DOHH2 (cell line): ENCODE data around the gene ABCB11.

Experiments
- H3F3A ChIP-seq: fragments of 200-600 bp; sonication (generic), shearing (Covaris generic); 2 replicates; pipeline ENCODE4 v1.6.0; 2016; ENCODE audit warnings: antibody characterized with exemption, mild to moderate bottlenecking; ENCODE audit not compliant: control insufficient read depth, insufficient read depth
- H3K27ac ChIP-seq: fragments of 200-600 bp; sonication (generic); 2 replicates; pipeline ENCODE4 v1.5.1; 2014; ENCODE audit warnings: low read depth, mild to moderate bottlenecking, low read length, moderate library complexity
- H3K27me3 ChIP-seq: fragments of 200-600 bp; sonication (generic); 2 replicates; pipeline ENCODE4 v1.6.1; 2014; ENCODE audit warnings: mild to moderate bottlenecking, low read length, mixed read lengths; ENCODE audit not compliant: control insufficient read depth
- H3K36me3 ChIP-seq: fragments of 200-600 bp; sonication (generic); 2 replicates; pipeline ENCODE4 v1.6.1; 2014; ENCODE audit warnings: mild to moderate bottlenecking, low read length, moderate library complexity, mixed read lengths; ENCODE audit not compliant: control insufficient read depth
- H3K4me1 ChIP-seq: fragments of 200-600 bp; sonication (generic); 2 replicates; pipeline ENCODE4 v1.6.1; 2014; ENCODE audit warnings: mild to moderate bottlenecking, low read length, mixed read lengths; ENCODE audit not compliant: control insufficient read depth
- H3K4me2 ChIP-seq: fragments of 200-600 bp; sonication (generic); 2 replicates; pipeline ENCODE4 v1.6.0; 2014; ENCODE audit warnings: mild to moderate bottlenecking, low read length, moderate library complexity
- H3K4me3 ChIP-seq: fragments of 200-600 bp; sonication (generic); 2 replicates; pipeline ENCODE4 v1.5.1; 2014; ENCODE audit warnings: mild to moderate bottlenecking, low read length, mixed read lengths
- H3K79me2 ChIP-seq: fragments of 200-600 bp; sonication (generic); 2 replicates; pipeline ENCODE4 v1.6.1; 2014; ENCODE audit warnings: mild to moderate bottlenecking, low read length, mixed read lengths; ENCODE audit not compliant: control insufficient read depth
- H3K9me2 ChIP-seq: fragments of 200-600 bp; sonication (generic); replicated peaks from 2 replicates; pipeline ENCODE4 v1.6.1; 2014; ENCODE audit warnings: mild to moderate bottlenecking, low read length, mixed read lengths; ENCODE audit not compliant: control insufficient read depth
- H3K9me3 ChIP-seq: fragments of 200-600 bp; sonication (generic); 2 replicates; pipeline ENCODE4 v1.6.1; 2014; ENCODE audit warnings: antibody characterized with exemption, low read length, mixed read lengths; ENCODE audit not compliant: control insufficient read depth, insufficient read depth
- H4K20me1 ChIP-seq: fragments of 200-600 bp; sonication (generic); 2 replicates; pipeline ENCODE4 v1.6.0; 2014; ENCODE audit warnings: low read depth, mild to moderate bottlenecking, antibody characterized with exemption, low read length, moderate library complexity; ENCODE audit not compliant: control insufficient read depth, insufficient read depth
- EZH2phosphoT487 ChIP-seq: fragments of 200-600 bp; sonication (generic); IDR thresholded peaks from 2 replicates; pipeline ENCODE4 v1.6.1; 2017; ENCODE audit warnings: borderline replicate concordance, mild to moderate bottlenecking, antibody characterized with exemption, low read length, moderate library complexity, mixed read lengths
- TF ChIP-seq, protein P1 (sequence below): fragments of 200-600 bp; sonication (generic); IDR thresholded peaks from one replicate; pipeline ENCODE4 v1.5.1; 2014; ENCODE audit warnings: antibody characterized with exemption, mild to moderate bottlenecking, low read depth, low read length; ENCODE audit not compliant: poor library complexity, severe bottlenecking

ABCB11 gene

DNA sequence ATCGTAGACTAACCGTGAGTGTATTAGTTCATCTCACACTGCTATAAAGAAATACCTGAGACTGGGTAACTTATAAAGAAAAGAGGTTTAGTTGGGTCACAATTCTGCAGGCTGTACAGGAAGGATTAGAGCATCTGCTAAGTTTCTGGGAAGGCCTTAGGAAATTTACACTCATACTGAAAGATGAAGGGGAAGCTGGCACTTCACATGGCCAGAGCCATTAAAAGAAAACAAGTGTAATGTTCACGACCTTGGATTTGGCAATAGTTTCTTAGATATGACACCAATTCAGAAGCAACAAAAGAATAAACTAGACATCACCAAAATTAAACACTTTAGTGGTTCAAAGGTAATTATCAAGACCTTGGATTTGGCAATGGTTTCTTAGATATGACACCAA, 23.8 kb downstream of the ABCB11 start:
- Histone ChIP-seq H3K4me1 (peaks cover 9% of the 10 kb centered on the region), H4K20me1 (no peaks in the 10 kb centered on the region), H3K9me3 (no peaks in the 10 kb centered on the region), H3K4me3 (no peak overlapping the region), H3K9me2 (no peaks in the 10 kb centered on the region), H3K4me2 (no peak overlapping the region), H3F3A (no peaks in the 10 kb centered on the region), H3K27me3 (no peaks in the 10 kb centered on the region), H3K27ac (no peak overlapping the region), H3K36me3 (no peaks in the 10 kb centered on the region), H3K79me2 (no peaks in the 10 kb centered on the region)
- no peak for TF ChIP-seq EZH2phosphoT487
- TF ChIP-seq, protein P1, sequence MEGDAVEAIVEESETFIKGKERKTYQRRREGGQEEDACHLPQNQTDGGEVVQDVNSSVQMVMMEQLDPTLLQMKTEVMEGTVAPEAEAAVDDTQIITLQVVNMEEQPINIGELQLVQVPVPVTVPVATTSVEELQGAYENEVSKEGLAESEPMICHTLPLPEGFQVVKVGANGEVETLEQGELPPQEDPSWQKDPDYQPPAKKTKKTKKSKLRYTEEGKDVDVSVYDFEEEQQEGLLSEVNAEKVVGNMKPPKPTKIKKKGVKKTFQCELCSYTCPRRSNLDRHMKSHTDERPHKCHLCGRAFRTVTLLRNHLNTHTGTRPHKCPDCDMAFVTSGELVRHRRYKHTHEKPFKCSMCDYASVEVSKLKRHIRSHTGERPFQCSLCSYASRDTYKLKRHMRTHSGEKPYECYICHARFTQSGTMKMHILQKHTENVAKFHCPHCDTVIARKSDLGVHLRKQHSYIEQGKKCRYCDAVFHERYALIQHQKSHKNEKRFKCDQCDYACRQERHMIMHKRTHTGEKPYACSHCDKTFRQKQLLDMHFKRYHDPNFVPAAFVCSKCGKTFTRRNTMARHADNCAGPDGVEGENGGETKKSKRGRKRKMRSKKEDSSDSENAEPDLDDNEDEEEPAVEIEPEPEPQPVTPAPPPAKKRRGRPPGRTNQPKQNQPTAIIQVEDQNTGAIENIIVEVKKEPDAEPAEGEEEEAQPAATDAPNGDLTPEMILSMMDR: no peak

DNA sequence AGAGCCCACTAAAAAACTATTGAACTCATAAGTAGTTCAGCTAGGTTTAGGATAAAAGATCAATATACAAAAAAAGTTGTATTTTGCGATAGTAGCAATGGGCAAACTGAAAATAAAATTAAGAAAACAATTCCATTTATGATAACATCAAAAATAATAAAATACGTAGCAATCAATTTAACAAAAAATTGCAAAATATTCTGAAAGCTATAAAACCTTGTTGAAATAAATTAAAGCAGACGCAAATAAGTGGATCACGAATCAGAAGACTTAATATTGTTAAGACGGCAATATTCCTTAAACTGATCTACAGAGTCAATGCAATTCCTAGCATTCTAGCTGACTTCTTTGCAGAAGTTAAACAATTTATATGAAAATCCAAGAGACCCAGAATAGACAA, 24.5 kb downstream of the ABCB11 start:
- H3K4me1 ChIP-seq: peaks cover 9% of the 10 kb centered on the region
- no peaks in the 10 kb centered on the region for H3K9me3 ChIP-seq
- H4K20me1 ChIP-seq: no peaks in the 10 kb centered on the region
- H3K9me2 ChIP-seq: no peaks in the 10 kb centered on the region
- no peaks in the 10 kb centered on the region for H3F3A ChIP-seq
- H3K27ac ChIP-seq: no peak overlapping the region
- no peaks in the 10 kb centered on the region for H3K27me3 ChIP-seq
- H3K4me2 ChIP-seq: no peak overlapping the region
- H3K4me3 ChIP-seq: no peak overlapping the region
- no peaks in the 10 kb centered on the region for H3K79me2 ChIP-seq
- H3K36me3 ChIP-seq: no peaks in the 10 kb centered on the region
- TF ChIP-seq, protein P1: no peak
- no peak for TF ChIP-seq EZH2phosphoT487

DNA sequence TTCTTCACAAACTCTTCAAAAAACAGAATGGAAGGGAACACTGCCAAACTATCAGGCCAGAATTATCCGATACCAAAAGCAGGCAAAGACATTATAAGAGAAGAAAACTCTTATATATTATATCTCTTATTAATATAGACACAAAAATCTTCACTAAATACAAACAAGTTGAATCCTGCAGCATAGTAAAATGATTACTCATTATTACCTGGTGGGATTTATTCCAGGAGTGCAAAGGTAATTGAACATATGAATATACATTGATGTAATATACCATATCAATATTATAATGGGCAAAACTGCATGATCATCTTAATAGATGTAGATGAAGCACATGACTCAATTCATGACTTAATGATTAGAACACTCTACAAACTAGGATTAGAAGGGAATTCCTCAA, 25.1 kb downstream of the ABCB11 start:
- Histone ChIP-seq H3F3A (no peaks in the 10 kb centered on the region), H3K4me1 (peaks cover 9% of the 10 kb centered on the region), H3K9me3 (no peaks in the 10 kb centered on the region), H3K27me3 (no peaks in the 10 kb centered on the region), H3K4me2 (no peak overlapping the region), H3K27ac (no peak overlapping the region), H4K20me1 (no peaks in the 10 kb centered on the region), H3K79me2 (no peaks in the 10 kb centered on the region), H3K9me2 (no peaks in the 10 kb centered on the region), H3K36me3 (no peaks in the 10 kb centered on the region), H3K4me3 (no peak overlapping the region)
- TF ChIP-seq, protein P1: no peak

DNA sequence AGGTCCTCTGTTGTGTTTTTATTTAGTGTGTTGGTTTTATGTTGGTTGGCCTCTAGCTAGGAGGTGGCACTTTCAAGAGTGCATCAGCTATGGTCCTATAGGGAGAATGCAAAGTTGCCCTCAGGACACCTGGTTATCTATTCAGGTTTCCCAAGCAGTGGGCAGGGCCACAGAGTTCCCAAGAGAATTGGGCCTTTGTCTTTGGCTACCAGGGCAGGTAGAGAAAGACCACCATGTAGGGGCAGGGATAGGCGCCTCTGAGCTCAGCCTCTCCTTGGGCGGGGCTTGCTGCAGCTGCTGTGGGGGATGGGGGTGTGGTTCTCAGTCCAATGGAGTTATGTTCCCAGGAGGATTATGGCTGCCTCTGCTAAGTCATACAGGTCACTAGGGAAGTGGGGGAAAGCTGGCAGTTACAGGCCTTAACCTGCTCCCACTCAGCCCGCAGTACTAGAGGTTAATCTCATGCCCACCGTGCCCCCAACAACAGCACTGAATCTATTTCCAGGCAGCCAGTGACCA, 26.0 kb downstream of the ABCB11 start:
- no peaks in the 10 kb centered on the region for H4K20me1 ChIP-seq
- no peaks in the 10 kb centered on the region for H3K36me3 ChIP-seq
- no peaks in the 10 kb centered on the region for H3F3A ChIP-seq
- peaks cover 9% of the 10 kb centered on the region for H3K4me1 ChIP-seq
- no peaks in the 10 kb centered on the region for H3K9me3 ChIP-seq
- no peak overlapping the region for H3K27ac ChIP-seq
- H3K27me3 ChIP-seq: no peaks in the 10 kb centered on the region
- TF ChIP-seq, protein P1: no peak
- no peak for TF ChIP-seq EZH2phosphoT487
- H3K9me2 ChIP-seq: no peaks in the 10 kb centered on the region
- H3K4me2 ChIP-seq: no peak overlapping the region
- no peaks in the 10 kb centered on the region for H3K79me2 ChIP-seq
- no peak overlapping the region for H3K4me3 ChIP-seq
